PC-3 (cell line): ENCODE measurements around the gene CCS. TPM values are rescaled to one million over a fixed set of nuclear protein-coding genes. Genes with fewer than 3 reads are reported as not detected.

Experiments
- ATAC-seq: fragments of 200-7000 bp; cut with Tn5 transposase; 2 replicates; pipeline ENCODE4 v1.9.1; 2020; ENCODE audit warnings: mild to moderate bottlenecking, moderate library complexity
- BruUV-seq: library from RNA; stranded (reverse); fragments of 400-500 nt; replicated peaks from 2 replicates; lab custom pipeline; 2021; lab: Mats Ljungman, UMichigan
- CTCF ChIA-PET: fragments of 300-600 bp; sonication (Branson Sonifier 250); formaldehyde crosslinking; loops from one replicate; lab custom pipeline; 2022; ENCODE audit warnings: antibody characterized with exemption; lab: Charles Lee
- POLR2A ChIA-PET: fragments of 300-600 bp; sonication (Branson Sonifier 250); formaldehyde crosslinking; loops from one replicate; lab custom pipeline; 2022; ENCODE audit warnings: antibody characterized with exemption; ENCODE audit not compliant: unreplicated experiment; lab: Charles Lee
- DNase-seq: peaks from one replicate; pipeline ENCODE4 v3.0.0-alpha.2; 2015
- H2AFZ ChIP-seq: fragments of 300-600 bp; sonication (generic); 2 replicates; pipeline ENCODE4 v1.6.0; 2016; ENCODE audit warnings: antibody characterized with exemption, low read length
- H3F3A ChIP-seq: fragments of 300-600 bp; sonication (generic); one replicate; pipeline ENCODE4 v1.6.0; 2017; ENCODE audit warnings: antibody characterized with exemption, low read length, control low read depth, mild to moderate bottlenecking; ENCODE audit not compliant: unreplicated experiment
- H3K27ac ChIP-seq: fragments of 300-600 bp; sonication (generic); 2 replicates; pipeline ENCODE4 v1.5.1; 2016; ENCODE audit warnings: mild to moderate bottlenecking, low read length
- H3K27me3 ChIP-seq: fragments of 300-600 bp; sonication (generic); 2 replicates; pipeline ENCODE4 v1.6.1; 2016; ENCODE audit warnings: low read length, mixed read lengths
- H3K36me3 ChIP-seq: fragments of 300-600 bp; sonication (generic); 2 replicates; pipeline ENCODE4 v1.6.1; 2016; ENCODE audit warnings: low read depth, mixed run types, low read length, mixed read lengths
- H3K4me1 ChIP-seq: fragments of 300-600 bp; sonication (generic); 2 replicates; pipeline ENCODE4 v1.5.1; 2016; ENCODE audit warnings: low read length; ENCODE audit not compliant: insufficient read depth
- H3K4me2 ChIP-seq: fragments of 300-600 bp; sonication (generic); 2 replicates; pipeline ENCODE4 v1.6.0; 2016; ENCODE audit warnings: low read length
- H3K4me3 ChIP-seq: fragments of 300-600 bp; sonication (generic); 2 replicates; pipeline ENCODE4 v1.5.1; 2016; ENCODE audit warnings: mild to moderate bottlenecking, low read length, mixed read lengths
- H3K79me2 ChIP-seq: fragments of 300-600 bp; sonication (generic); 2 replicates; pipeline ENCODE4 v1.6.1; 2017; ENCODE audit warnings: low read length, mixed read lengths
- H3K9ac ChIP-seq: fragments of 300-600 bp; sonication (generic); 2 replicates; pipeline ENCODE4 v1.6.0; 2016; ENCODE audit warnings: mild to moderate bottlenecking, low read length
- H3K9me2 ChIP-seq: fragments of 300-600 bp; sonication (generic); replicated peaks from 2 replicates; pipeline ENCODE4 v1.6.1; 2016; ENCODE audit warnings: mixed run types, low read length, mixed read lengths
- H3K9me3 ChIP-seq: fragments of 300-600 bp; sonication (generic); 2 replicates; pipeline ENCODE4 v1.6.1; 2016; ENCODE audit warnings: low read length, mixed read lengths
- H4K20me1 ChIP-seq: fragments of 300-600 bp; sonication (generic); 2 replicates; pipeline ENCODE4 v1.6.1; 2016; ENCODE audit warnings: low read length, mixed read lengths
- EZH2 ChIP-seq: fragments of 300-600 bp; sonication (generic); IDR thresholded peaks from one replicate; pipeline ENCODE4 v1.6.1; 2017; ENCODE audit warnings: antibody characterized with exemption, mild to moderate bottlenecking, low read length; ENCODE audit not compliant: unreplicated experiment
- EZH2phosphoT487 ChIP-seq: fragments of 300-600 bp; sonication (generic); IDR thresholded peaks from 2 replicates; pipeline ENCODE4 v1.6.1; 2018; ENCODE audit warnings: mild to moderate bottlenecking, antibody characterized with exemption, low read length, borderline replicate concordance
- intact Hi-C: fragments of 100-400 bp; cut with micrococcal nuclease; formaldehyde crosslinking; loops from 2 replicates; pipeline ENCODE4 v1.9.0; 2023
- total RNA-seq: library from RNA; depleted of rRNA; stranded (reverse); fragments of >200 nt; gene quantifications from 2 replicates; pipeline ENCODE4 v1.2.3, GENCODE V29; 2014
- TF ChIP-seq, protein P1 (sequence below): fragments of 300-600 bp; sonication (generic); conservative IDR thresholded peaks from 2 replicates; pipeline ENCODE4 v1.5.1; 2017; ENCODE audit warnings: antibody characterized with exemption, low read depth, mild to moderate bottlenecking, low read length

CCS gene
- total RNA-seq, 1 experiment from 2014 or later, result 43.8 TPM

GRCh38 chr11:66628061-66628603, 35.1 kb downstream of the CCS start:
- no peak for DNase-seq
- Histone ChIP-seq H3K9ac (no peak overlapping the region), H3K4me1 (no peaks in the 10 kb centered on the region), H4K20me1 (peaks cover 87% of the 10 kb centered on the region), H3K79me2 (peaks cover 100% of the 10 kb centered on the region), H3K9me2 (no peaks in the 10 kb centered on the region), H2AFZ (no peak overlapping the region), H3K4me2 (no peak overlapping the region), H3F3A (peaks cover 9% of the 10 kb centered on the region), H3K27me3 (no peaks in the 10 kb centered on the region), H3K4me3 (no peak overlapping the region), H3K9me3 (no peaks in the 10 kb centered on the region), H3K27ac (no peak overlapping the region), H3K36me3 (peaks cover 86% of the 10 kb centered on the region)
- intact Hi-C loops, result no loop called here
- no TSS peak for BruUV-seq
- no peak for ATAC-seq
- POLR2A ChIA-PET, result no interaction called here
- CTCF ChIA-PET, result no interaction called here
- TF ChIP-seq, protein P1, sequence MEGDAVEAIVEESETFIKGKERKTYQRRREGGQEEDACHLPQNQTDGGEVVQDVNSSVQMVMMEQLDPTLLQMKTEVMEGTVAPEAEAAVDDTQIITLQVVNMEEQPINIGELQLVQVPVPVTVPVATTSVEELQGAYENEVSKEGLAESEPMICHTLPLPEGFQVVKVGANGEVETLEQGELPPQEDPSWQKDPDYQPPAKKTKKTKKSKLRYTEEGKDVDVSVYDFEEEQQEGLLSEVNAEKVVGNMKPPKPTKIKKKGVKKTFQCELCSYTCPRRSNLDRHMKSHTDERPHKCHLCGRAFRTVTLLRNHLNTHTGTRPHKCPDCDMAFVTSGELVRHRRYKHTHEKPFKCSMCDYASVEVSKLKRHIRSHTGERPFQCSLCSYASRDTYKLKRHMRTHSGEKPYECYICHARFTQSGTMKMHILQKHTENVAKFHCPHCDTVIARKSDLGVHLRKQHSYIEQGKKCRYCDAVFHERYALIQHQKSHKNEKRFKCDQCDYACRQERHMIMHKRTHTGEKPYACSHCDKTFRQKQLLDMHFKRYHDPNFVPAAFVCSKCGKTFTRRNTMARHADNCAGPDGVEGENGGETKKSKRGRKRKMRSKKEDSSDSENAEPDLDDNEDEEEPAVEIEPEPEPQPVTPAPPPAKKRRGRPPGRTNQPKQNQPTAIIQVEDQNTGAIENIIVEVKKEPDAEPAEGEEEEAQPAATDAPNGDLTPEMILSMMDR, result no peak
- no peak for TF ChIP-seq EZH2phosphoT487
- TF ChIP-seq EZH2, result no peak

DNA sequence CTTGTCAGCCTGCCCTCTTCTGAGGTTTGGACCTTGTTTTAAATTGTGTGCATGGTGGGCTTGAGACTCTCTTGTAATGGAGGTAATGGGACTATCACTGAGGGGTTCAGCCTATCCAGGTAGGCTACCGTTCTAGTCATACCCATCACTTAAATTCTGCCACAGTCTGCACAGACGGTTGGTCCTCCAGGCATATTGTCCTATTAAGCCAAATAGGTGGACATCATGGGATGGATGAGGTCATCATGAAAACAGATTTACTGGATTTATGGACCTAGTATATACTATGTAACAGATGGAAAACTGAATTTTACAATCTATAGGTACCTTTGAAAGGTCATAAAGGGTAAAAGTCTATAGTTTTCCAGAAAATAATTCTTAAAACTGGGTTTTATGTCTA, 36.4 kb downstream of the CCS start:
- ATAC-seq (no peak), DNase-seq (no peak)
- H3K27ac ChIP-seq, result no peak overlapping the region
- no peak overlapping the region for H3K4me2 ChIP-seq
- H2AFZ ChIP-seq, result no peak overlapping the region
- CTCF ChIA-PET, result no interaction called here
- H4K20me1 ChIP-seq, result peaks cover 78% of the 10 kb centered on the region
- no peaks in the 10 kb centered on the region for H3K27me3 ChIP-seq
- H3K36me3 ChIP-seq, result peaks cover 78% of the 10 kb centered on the region
- no peaks in the 10 kb centered on the region for H3K9me2 ChIP-seq
- TF ChIP-seq EZH2phosphoT487 (no peak), EZH2 (no peak)
- TF ChIP-seq, protein P1, result no peak
- BruUV-seq, result no TSS peak
- intact Hi-C loops, result no loop called here
- H3F3A ChIP-seq, result peaks cover 9% of the 10 kb centered on the region
- H3K79me2 ChIP-seq, result peaks cover 100% of the 10 kb centered on the region
- POLR2A ChIA-PET, result interaction anchor here (0.6 to 0.7 kb wide), 2 partner anchors 20 to 234 kb away, joined by 4 to 5 read pairs; no protein-coding TSS in a partner anchor
- no peak overlapping the region for H3K4me3 ChIP-seq
- H3K9ac ChIP-seq, result no peak overlapping the region
- no peaks in the 10 kb centered on the region for H3K9me3 ChIP-seq
- H3K4me1 ChIP-seq, result no peaks in the 10 kb centered on the region

DNA sequence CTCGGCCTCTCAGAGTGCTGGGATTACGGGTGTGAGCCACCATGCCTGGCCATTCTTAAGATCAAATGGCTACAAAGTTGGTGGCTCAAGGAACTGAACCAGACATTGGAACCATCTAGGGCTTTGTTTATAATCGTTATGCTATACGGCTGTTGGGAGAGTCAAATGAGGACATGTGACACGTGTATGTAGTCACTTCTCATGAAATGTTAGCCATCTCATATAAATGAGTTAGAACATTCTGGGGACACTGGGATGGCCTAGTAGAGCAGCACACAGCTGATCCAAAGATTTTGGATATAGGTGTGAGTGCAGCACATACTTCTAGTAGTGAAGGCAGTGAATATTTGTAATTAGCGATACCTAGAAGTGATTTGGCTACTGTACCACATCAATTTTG, 38.9 kb downstream of the CCS start:
- no peak overlapping the region for H3K27ac ChIP-seq

More for the DNA sequence above, 38.9 kb downstream of the CCS start:
- H4K20me1 ChIP-seq, result peaks cover 55% of the 10 kb centered on the region
- peaks cover 100% of the 10 kb centered on the region for H3K79me2 ChIP-seq
- H3K4me3 ChIP-seq, result no peak overlapping the region
- no TSS peak for BruUV-seq
- H3K9ac ChIP-seq, result no peak overlapping the region
- peaks cover 8% of the 10 kb centered on the region for H3F3A ChIP-seq
- ChIA-PET CTCF (no interaction called here), POLR2A (no interaction called here)
- intact Hi-C loops, result no loop called here
- no peaks in the 10 kb centered on the region for H3K4me1 ChIP-seq
- no peaks in the 10 kb centered on the region for H3K9me2 ChIP-seq
- H3K9me3 ChIP-seq, result no peaks in the 10 kb centered on the region
- TF ChIP-seq, protein P1, result no peak
- no peak for TF ChIP-seq EZH2phosphoT487
- no peak for TF ChIP-seq EZH2
- DNase-seq, result no peak
- H3K4me2 ChIP-seq, result no peak overlapping the region
- H2AFZ ChIP-seq, result no peak overlapping the region
- peaks cover 56% of the 10 kb centered on the region for H3K36me3 ChIP-seq
- H3K27me3 ChIP-seq, result no peaks in the 10 kb centered on the region
- ATAC-seq, result no peak
